HG03064 (cell line): Measurements from ENCODE around the gene DOK5.

Source experiments
- ATAC-seq: cut with Tn5 transposase; IDR thresholded peaks from one replicate; pipeline ENCODE4 v1.9.1; 2021; ENCODE audit warnings: low read depth; ENCODE audit not compliant: unreplicated experiment

Gene DOK5

GRCh38 chr20:54510541-54511129 lies 35.2 kb downstream of the DOK5 start:
- ATAC-seq = no peak

GRCh38 chr20:54512694-54513093 lies 37.3 kb downstream of the DOK5 start:
- ATAC-seq = no peak

GRCh38 chr20:54514028-54514607 lies 38.7 kb downstream of the DOK5 start:
- no peak for ATAC-seq

GRCh38 chr20:54515793-54516628 lies 40.6 kb downstream of the DOK5 start:
- no peak for ATAC-seq

- ATAC-seq = no peak
These were observed 42.0 kb downstream of the DOK5 start for GRCh38 chr20:54517241-54517975.

DNA sequence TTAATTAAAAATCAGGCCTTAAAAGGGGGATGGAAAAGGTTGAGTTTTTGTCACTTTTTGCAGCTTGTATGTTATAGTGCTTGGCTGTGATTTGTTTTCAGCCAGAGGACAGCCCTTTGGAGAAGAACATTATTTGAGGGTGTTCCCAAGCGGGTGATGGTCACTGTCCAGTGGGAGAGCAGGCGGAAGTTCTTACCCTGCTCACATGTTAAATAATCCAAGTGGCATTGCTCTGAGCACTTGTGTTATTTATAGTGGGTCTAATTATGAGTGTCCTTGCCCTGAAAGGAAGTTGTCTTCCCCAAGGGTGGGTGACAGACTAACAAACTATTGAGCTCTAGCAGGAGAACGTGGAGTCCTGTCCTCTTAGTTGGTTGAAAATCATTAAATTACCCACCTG lies 49.5 kb downstream of the DOK5 start:
- no peak for ATAC-seq

DNA sequence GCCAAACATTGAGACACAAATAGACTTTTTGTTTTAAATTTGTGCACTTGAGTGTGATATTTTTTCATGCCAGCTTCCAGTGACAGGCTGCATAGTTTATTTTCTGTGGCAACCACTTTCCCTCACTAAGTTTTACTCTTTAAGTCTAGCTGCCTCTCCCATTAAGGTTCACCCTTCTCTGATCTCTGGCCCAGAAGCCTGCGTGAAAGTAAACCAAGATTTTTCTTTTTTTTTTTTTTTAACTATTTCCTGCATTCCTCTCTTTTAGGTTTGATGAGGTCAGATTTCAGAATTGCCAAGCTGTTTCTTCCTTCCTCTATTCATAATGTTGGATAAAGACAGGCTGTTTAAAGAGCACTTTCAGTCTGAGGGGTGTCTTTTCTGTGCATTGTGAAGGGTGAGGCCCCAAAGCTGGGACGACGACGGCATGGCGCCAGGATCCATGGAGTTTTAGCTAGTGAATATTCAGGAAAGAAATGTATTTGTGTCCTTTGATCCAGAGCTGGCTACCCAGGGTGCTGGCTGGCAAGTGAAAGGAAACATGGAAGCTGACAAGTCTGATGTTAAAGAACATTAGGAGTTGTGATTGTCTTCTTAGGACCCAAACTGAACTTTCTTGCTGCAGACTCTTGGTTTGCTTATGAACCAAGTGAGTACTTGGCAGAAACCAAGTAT lies 50.7 kb downstream of the DOK5 start:
- no peak for ATAC-seq

DNA sequence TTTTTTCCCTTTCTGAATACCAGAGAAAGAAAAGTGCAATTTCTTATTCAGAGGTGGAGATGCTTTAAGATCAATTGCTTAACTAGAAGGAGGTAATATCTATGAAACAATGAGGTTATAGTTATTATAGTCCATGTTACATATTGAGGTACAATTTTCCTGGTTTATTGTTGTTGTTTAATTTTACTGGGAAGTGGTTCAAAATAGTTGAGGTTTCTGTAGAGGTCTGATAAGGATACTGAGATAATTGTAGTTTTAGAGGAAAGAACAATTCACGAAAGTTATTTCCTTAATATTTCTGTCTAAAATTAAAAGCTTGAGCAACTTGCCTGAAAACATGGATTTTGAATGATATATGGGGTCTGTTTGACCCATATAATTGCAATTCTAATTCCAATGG lies 51.4 kb downstream of the DOK5 start:
- no peak for ATAC-seq

DNA sequence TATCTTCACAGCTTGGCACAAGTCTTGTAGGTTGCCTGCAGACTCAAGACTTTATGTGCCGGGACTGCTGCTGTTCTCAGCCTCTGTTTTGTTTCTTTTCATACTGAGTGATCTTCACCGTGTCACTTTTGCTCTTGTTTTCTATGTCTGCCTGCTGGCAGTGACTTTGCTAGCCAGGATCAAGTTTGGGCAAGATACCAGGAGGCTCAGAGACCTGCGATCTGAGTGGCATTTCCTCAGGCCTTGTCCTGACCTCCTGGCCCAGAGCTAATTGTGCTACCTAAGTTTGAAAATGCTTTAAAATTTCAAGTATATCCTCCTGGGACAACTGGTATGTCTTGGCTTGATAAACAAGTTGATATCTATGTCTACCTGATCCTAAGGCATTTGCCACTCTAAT lies 57.2 kb downstream of the DOK5 start:
- ATAC-seq = no peak

DNA sequence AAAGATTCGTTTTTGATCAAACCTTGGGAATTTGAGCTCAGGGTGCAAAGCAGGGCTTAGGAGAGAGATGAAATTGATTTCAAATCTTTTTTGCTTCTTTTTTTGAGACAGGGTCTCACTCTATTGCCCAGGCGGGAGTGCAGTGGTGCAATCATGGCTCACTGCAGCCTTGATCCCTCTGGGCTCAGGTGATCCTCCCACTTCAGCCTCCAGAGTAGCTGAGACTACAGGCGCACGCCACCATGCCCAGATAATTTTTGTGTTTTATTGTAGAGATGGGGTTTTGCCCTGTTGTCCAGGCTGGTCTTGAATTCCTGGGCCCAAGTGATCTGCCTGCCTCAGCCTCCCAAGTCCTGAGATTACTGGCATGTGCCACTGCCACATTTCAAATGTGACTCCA lies 58.7 kb downstream of the DOK5 start:
- no peak for ATAC-seq

GRCh38 chr20:54535033-54535432 lies 59.6 kb downstream of the DOK5 start:
- no peak for ATAC-seq

DNA sequence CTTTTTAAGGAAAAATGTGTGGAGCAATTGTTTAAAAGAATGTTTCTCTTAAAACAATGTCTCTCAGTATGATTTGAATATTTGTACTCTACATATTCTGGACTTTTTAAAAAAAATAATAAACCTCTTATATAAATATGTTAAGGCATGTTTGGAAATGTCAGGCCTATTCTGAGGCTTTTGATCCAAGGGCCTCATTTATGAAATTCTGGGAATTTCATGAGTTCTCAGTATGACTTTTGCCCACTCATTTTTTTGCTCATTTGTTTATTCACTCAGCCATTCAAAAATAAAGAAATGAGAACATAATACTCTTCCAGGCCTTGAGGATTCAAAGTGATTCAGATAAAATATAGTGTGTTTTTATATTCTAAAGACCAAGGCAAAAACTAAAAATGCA lies 60.4 kb downstream of the DOK5 start:
- no peak for ATAC-seq

- no peak for ATAC-seq
These were observed 64.2 kb downstream of the DOK5 start for GRCh38 chr20:54539521-54540046.

GRCh38 chr20:54543369-54543768 lies 68.0 kb downstream of the DOK5 start:
- no peak for ATAC-seq

GRCh38 chr20:54545676-54546358 lies 70.4 kb downstream of the DOK5 start:
- ATAC-seq = no peak

DNA sequence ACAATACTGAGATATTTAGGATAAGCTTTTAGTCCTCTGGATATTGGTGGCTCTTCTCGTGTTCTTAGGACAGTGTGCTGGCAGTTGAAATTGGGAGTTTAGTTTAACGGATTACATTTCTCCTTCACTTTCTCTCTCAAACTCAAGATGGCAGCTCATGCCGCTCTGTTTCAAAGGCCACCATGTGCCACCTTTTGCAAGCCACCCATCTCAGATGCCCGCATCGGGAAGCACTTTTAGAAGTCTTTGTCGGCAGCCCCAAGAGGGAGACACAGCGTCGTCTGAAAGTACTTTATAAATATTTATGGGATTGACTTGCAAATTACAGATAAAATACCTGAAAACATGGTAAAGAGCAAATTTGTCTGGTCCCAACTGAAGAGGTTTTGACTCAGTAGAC lies 73.5 kb downstream of the DOK5 start:
- no peak for ATAC-seq

- no peak for ATAC-seq
These were observed 74.4 kb downstream of the DOK5 start for GRCh38 chr20:54549658-54550326.

DNA sequence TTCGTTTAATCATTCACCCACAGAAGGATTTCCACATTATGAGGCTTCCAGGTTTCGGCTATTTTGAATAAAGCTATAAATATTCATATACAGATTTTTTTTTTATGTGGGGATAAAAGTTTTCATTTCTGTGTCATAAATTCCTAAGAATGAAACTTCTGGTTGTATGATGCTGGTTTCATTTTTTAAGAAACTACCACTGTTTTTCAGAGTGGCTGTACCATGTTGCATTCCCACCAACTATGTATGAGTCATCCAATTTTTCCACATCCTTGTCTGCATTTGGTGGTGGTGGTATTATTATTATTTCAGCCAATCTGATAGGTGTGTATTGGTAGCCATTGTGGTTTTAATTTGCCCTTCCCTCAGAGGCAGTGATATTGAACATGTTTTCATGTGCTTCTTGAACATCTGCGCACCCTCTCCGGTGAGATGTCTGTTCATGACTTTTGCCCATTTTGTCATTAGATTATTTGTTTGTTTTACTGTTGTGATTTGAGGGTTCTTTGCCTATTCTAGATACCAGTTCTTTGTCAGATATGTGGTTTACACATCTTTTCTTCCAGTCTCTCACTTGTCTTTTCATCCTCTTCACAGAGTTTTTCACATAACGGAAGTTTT lies 75.5 kb downstream of the DOK5 start:
- ATAC-seq = no peak

GRCh38 chr20:54554006-54554405 lies 78.6 kb downstream of the DOK5 start:
- no peak for ATAC-seq
